Stomach (tissue), 9 donors: ENCODE data around the gene SLC35C1. TPM values are rescaled to one million over a fixed set of nuclear protein-coding genes. Genes with fewer than 3 reads are reported as not detected.
"Not testable (repeated sequence)": the region's sequence is repeated elsewhere in the genome, so short reads cannot be mapped to it uniquely, and the experiment has no call there.

ENCODE experiments used
- DNase-seq, 2 donors: peaks; one replicate each; pipeline versions ENCODE4 v3.0.0 to v3.0.0-alpha.2; 2013 to 2019
- H3K27ac ChIP-seq, 5 donors: fragments of 200-600 bp in 4 of 5; sonication (generic) in 4 of 5; one replicate each; pipeline ENCODE4 v1.5.1; 2013 to 2019; ENCODE audit warnings: mild to moderate bottlenecking in 1 of 5, moderate library complexity in 1 of 5
- H3K27me3 ChIP-seq, 3 donors: fragments of 200-600 bp; sonication (generic); one replicate each; pipeline ENCODE4 v1.5.1; 2017 to 2019; ENCODE audit warnings: mixed run types in 1 of 3
- H3K36me3 ChIP-seq, 4 donors: fragments of 200-600 bp; sonication (generic); 1 replicate in 3 of 4; 2 replicates in 1 of 4; pipeline ENCODE4 v1.5.1; 2016 to 2019
- H3K4me1 ChIP-seq, 4 donors: fragments of 200-600 bp; sonication (generic); one replicate each; pipeline ENCODE4 v1.5.1; 2016 to 2019
- H3K4me3 ChIP-seq, 4 donors: fragments of 200-600 bp; sonication (generic) in 3 of 4; one replicate each; pipeline ENCODE4 v1.5.1; 2016 to 2019; ENCODE audit warnings: mild to moderate bottlenecking in 1 of 4
- H3K9me3 ChIP-seq, 4 donors: fragments of 200-600 bp; sonication (generic); one replicate each; pipeline ENCODE4 v1.5.1; 2016 to 2019
- EP300 ChIP-seq: sonication (generic); formaldehyde crosslinking; IDR thresholded peaks from one replicate; pipeline ENCODE4 v1.6.1; 2017; ENCODE audit warnings: antibody characterized with exemption
- POLR2A ChIP-seq, 4 donors: fragments of 450-650 bp; IDR thresholded peaks; one replicate each; pipeline ENCODE4 v1.6.1; 2016; ENCODE audit warnings: antibody characterized with exemption in 4 of 4, control low read depth in 2 of 4, mild to moderate bottlenecking in 1 of 4, moderate library complexity in 1 of 4
- POLR2AphosphoS5 ChIP-seq, 3 donors: sonication (generic); formaldehyde crosslinking; IDR thresholded peaks; one replicate each; pipeline ENCODE4 v1.6.1; 2016; ENCODE audit warnings: antibody characterized with exemption in 3 of 3
- WGBS, 5 donors: extraction: QIAGEN DNeasy Blood & Tissue Kit in 3 of 5; methylation state at CpG; one replicate each; pipeline versions ENCODE4 v1.1.5 to v1.1.7; 2013 to 2018; 5-methylcytosine and 5-hydroxymethylcytosine counted together
- intact Hi-C: fragments of 100-400 bp; cut with DNase I; formaldehyde crosslinking; loops from one replicate; pipeline ENCODE4 v1.15.1; 2023; ENCODE audit warnings: low total_unique reads
- polyA plus RNA-seq, 3 donors: library from polyadenylated mRNA; stranded (reverse); fragments of 200-250 nt; gene quantifications; one replicate each; pipeline ENCODE4 v1.2.3, GENCODE V29; 2013
- total RNA-seq, 5 donors: library from RNA; depleted of rRNA; stranded (reverse); fragments of >200 nt; gene quantifications; one replicate each; pipeline versions ENCODE4 v1.1.0 to v1.2.3, GENCODE V29; 2014 to 2016
- TF ChIP-seq, protein P1 (sequence below), 7 experiments: fragments of 450-650 bp in 4 of 7; fragments of 200-600 bp in 3 of 7; sonication (generic) in 3 of 7; IDR thresholded peaks; one replicate each; pipeline ENCODE4 v1.5.1; 2016 to 2019; ENCODE audit warnings: antibody characterized with exemption in 7 of 7, control low read depth in 2 of 7, mild to moderate bottlenecking in 1 of 7
- donor health status: healthy with polysubstance abuse.
- donor health status: Bipolar disorder and iron deficiency.
- donor health status: healthy.

SLC35C1 gene
- total and polyA plus RNA-seq, 8 donors = 7.6 to 21.4 (median 9.4) TPM

DNA sequence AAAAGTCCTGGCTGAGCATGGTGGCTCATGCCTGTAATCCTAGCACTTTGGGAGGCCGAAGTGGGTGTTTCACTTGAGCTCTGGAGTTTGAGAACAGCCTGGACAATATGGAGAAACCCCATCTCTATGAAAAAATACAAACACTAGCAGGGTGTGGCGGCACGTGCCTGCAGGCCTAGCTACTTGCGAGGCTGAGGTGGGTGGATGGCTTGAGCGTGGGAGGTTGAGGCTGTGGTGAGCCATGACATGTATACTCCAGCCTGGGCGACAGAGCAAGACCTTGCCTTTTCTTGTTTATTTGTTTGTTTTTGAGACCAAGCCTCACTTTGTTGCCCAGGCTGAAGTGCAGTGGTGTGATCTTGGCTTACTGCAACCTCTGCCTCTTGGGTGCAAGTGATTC, 34.3 kb downstream of the SLC35C1 start:
- no peak for TF ChIP-seq POLR2A (IDR thresholded peaks at IDR 0.05)
- no peak for TF ChIP-seq EP300
- TF ChIP-seq, protein P1, sequence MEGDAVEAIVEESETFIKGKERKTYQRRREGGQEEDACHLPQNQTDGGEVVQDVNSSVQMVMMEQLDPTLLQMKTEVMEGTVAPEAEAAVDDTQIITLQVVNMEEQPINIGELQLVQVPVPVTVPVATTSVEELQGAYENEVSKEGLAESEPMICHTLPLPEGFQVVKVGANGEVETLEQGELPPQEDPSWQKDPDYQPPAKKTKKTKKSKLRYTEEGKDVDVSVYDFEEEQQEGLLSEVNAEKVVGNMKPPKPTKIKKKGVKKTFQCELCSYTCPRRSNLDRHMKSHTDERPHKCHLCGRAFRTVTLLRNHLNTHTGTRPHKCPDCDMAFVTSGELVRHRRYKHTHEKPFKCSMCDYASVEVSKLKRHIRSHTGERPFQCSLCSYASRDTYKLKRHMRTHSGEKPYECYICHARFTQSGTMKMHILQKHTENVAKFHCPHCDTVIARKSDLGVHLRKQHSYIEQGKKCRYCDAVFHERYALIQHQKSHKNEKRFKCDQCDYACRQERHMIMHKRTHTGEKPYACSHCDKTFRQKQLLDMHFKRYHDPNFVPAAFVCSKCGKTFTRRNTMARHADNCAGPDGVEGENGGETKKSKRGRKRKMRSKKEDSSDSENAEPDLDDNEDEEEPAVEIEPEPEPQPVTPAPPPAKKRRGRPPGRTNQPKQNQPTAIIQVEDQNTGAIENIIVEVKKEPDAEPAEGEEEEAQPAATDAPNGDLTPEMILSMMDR (IDR thresholded peaks at IDR 0.05) = no peak
- no peak for TF ChIP-seq POLR2AphosphoS5 (IDR thresholded peaks at IDR 0.05)
- H3K9me3 ChIP-seq = no peaks in the 10 kb centered on the region
- no peaks in the 10 kb centered on the region for H3K36me3 ChIP-seq
- DNase-seq = no peak
- no peak overlapping the region for H3K27ac ChIP-seq
- peaks cover 5 to 17% (median 7%) of the 10 kb centered on the region in 4 donors for H3K4me1 ChIP-seq
- H3K4me3 ChIP-seq = no peak overlapping the region
- 79 to 90% (median 88%) methylated on average over 6 of the region's 6 CpGs for WGBS, 5 donors
- intact Hi-C loops = no loop called here
- H3K27me3 ChIP-seq = no peaks in the 10 kb centered on the region

DNA sequence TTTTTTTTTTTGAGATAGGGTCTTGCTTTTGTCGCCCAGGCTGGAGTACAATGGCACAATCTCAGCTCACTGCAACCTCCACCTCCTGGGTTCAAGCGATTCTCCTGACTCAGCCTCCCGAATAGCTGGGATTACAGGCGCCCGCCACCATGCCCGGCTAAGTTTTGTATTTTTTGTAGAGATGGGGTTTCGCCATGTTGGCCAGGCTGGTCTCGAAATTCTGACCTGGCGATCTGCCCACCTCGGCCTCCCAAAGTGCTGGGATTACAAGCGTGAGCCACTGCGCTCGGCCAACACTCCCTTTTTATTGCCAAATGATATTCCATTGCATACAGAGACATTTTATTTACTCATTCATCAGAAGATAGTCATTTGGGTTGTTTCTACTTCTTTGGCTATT, 35.3 kb downstream of the SLC35C1 start:
- DNase-seq, H3K36me3 ChIP-seq, H3K4me3 ChIP-seq, H3K27me3 ChIP-seq, H3K9me3 ChIP-seq, intact Hi-C loops, H3K27ac ChIP-seq: not testable (repeated sequence)
- 87 to 97% (median 92%) methylated on average over 13 of the region's 13 CpGs for WGBS, 5 donors
- H3K4me1 ChIP-seq = peaks cover 6 to 15% (median 7%) of the 10 kb centered on the region in 4 donors

DNA sequence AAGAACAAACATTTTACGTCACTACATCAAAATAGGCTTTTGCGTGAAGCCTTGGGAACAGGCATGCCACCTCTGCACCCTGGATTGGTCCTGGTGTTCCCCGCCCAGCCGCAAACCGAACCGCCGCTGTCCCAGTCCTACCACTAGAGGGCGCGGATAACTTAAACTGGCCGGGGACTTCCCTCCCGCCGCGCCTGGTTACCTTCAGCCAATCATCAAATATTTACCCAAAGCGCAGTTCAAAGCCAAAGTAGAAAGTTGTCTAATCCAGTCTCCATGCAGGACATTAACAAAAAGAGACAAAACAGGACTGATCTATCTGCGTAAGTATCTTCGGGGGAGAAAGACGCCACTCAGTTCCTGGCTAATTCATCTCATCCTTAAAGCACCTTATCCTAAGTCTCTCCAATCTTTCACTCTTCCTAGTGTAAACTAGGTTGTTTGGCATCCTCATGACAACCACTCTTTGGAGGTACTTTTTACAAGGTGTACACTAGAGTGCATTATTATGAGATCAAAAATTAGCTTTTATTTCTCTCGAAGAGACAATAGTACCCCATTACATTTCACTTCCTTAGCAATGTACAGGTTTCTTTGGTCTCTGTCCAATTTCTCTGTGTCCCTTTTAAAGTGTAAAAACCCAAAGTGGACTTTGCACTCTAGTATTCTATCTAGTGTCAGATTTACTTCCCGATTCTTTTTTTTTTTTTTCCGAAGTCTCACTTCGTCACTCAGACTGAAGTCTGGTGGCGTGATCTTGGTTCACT, 38.4 kb downstream of the SLC35C1 start:
- Histone ChIP-seq H3K36me3 (no peaks in the 10 kb centered on the region), H3K27ac (peak overlapping the region; percentile 79 to 95 (median 87)), H3K4me1 (peaks cover 7 to 33% (median 18%) of the 10 kb centered on the region in 4 donors), H3K9me3 (no peaks in the 10 kb centered on the region), H3K4me3 (peak overlapping the region in 2 of 4 donors; percentile 16 to 18), H3K27me3 (no peaks in the 10 kb centered on the region)
- TF ChIP-seq EP300 (peak; percentile 11), POLR2A (IDR thresholded peaks at IDR 0.05) (no peak), POLR2AphosphoS5 (IDR thresholded peaks at IDR 0.05) (peak; percentile 39 to 85 (median 72))
- TF ChIP-seq, protein P1 (IDR thresholded peaks at IDR 0.05) = peak in 5 of 7 experiments; percentile 92 to 98 (median 95)
- intact Hi-C loops = no loop called here
- DNase-seq = peak; percentile 96 to 97
- WGBS, 5 donors = 8 to 13% (median 9%) methylated on average over 22 of the region's 22 CpGs

DNA sequence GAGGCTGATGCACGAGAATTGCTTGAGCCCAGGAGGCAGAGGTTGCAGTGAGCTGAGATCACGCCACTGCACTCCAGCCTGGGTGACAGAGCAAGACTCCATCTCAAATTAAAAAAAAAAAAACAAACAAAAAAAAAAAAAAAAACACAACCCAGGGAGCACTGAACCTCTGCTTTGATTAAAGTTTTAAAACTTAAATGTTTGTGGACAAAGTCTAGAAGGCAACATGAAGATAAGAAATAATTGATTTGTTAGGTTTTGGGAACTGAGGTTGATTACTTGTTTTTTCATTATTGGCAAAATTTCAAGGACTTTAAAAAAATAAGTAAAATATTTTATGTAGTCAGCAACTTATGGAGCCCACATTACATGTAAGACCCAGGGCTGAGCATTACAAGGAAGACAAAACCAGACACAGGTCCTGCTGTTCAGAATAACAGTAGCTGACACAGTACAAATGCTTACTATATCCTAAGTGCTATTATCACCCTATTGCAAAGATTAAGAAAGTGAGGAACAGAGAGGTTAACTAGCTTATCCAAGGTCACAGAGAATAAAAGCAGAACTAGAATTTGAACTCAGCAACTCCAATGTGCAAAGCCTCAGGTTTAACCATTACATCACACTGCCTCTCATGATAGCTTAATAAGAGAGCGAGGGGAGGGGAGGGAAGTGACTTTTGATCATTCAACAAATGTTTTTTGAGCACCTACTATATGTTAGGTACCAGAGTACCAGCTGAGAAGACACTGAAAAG, 40.1 kb downstream of the SLC35C1 start:
- intact Hi-C loops = no loop called here
- Histone ChIP-seq H3K4me3 (no peak overlapping the region), H3K27ac (peak overlapping the region in 1 of 5 donors; percentile 95), H3K9me3 (no peaks in the 10 kb centered on the region), H3K27me3 (no peaks in the 10 kb centered on the region), H3K4me1 (peaks cover 23 to 50% (median 34%) of the 10 kb centered on the region in 4 donors), H3K36me3 (no peaks in the 10 kb centered on the region)
- WGBS, 5 donors = 77 to 90% (median 79%) methylated on average over 3 of the region's 3 CpGs
- TF ChIP-seq POLR2AphosphoS5 (IDR thresholded peaks at IDR 0.05) (no peak), EP300 (no peak), POLR2A (IDR thresholded peaks at IDR 0.05) (no peak)
- TF ChIP-seq, protein P1 (IDR thresholded peaks at IDR 0.05) = no peak
- DNase-seq = no peak
